AG10803 (cell line): Measurements from ENCODE around the gene ACAP1.

Experiments used
- DNase-seq: peaks from one replicate; pipeline ENCODE4 v3.0.0; 2010; ENCODE audit warnings: low read depth
- H3K4me3 ChIP-seq: 2 replicates; pipeline ENCODE4 v1.5.1; 2011; ENCODE audit warnings: mild to moderate bottlenecking, low read length, control low read depth
- TF ChIP-seq, protein P1 (sequence below): conservative IDR thresholded peaks from 2 replicates; pipeline ENCODE4 v1.5.1; 2011; ENCODE audit warnings: mild to moderate bottlenecking, low read length, control low read depth, inconsistent platforms

Gene ACAP1

DNA sequence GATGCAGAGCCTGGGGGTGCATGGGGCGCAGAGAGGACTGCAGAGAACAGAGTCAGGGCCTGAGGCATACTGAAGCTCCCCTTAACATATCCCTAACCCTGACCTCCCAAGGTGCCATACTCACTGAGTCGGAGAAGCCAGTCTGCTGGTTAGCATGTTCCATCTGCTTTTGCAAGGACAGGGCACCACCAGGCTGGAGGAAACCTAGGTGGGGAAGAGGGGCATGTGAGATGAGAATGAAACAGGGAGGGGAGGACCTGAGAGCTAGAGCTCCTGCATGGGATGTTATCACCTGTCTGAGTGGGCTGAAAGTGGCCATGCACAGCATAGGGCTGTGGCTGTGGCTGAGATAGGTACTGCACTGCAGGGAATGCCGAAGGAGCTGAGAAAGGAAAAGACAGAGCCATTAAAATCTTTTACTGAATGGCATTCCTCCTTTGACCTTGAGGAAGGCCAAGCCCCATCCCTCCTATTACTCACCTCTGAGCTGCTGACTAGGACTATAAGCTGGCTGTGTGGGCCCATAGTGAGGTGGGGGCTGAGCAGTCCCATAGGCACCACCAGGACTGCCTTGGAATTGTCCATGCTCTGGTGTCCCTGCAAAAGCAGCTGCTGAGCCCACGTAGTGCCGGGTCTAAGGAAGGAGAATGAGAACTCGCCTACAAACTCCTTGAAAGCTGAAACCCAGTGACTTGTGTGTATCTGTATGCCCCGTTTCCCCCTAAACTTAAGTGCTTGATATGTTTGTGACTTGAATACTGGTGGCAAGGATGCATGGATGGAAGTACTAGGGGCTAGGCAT is 23.0 kb upstream of the ACAP1 start:
- H3K4me3 ChIP-seq = no peak overlapping the region
- TF ChIP-seq, protein P1, sequence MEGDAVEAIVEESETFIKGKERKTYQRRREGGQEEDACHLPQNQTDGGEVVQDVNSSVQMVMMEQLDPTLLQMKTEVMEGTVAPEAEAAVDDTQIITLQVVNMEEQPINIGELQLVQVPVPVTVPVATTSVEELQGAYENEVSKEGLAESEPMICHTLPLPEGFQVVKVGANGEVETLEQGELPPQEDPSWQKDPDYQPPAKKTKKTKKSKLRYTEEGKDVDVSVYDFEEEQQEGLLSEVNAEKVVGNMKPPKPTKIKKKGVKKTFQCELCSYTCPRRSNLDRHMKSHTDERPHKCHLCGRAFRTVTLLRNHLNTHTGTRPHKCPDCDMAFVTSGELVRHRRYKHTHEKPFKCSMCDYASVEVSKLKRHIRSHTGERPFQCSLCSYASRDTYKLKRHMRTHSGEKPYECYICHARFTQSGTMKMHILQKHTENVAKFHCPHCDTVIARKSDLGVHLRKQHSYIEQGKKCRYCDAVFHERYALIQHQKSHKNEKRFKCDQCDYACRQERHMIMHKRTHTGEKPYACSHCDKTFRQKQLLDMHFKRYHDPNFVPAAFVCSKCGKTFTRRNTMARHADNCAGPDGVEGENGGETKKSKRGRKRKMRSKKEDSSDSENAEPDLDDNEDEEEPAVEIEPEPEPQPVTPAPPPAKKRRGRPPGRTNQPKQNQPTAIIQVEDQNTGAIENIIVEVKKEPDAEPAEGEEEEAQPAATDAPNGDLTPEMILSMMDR = no peak; the same call in 1 of the 2 replicates
- DNase-seq = no peak

DNA sequence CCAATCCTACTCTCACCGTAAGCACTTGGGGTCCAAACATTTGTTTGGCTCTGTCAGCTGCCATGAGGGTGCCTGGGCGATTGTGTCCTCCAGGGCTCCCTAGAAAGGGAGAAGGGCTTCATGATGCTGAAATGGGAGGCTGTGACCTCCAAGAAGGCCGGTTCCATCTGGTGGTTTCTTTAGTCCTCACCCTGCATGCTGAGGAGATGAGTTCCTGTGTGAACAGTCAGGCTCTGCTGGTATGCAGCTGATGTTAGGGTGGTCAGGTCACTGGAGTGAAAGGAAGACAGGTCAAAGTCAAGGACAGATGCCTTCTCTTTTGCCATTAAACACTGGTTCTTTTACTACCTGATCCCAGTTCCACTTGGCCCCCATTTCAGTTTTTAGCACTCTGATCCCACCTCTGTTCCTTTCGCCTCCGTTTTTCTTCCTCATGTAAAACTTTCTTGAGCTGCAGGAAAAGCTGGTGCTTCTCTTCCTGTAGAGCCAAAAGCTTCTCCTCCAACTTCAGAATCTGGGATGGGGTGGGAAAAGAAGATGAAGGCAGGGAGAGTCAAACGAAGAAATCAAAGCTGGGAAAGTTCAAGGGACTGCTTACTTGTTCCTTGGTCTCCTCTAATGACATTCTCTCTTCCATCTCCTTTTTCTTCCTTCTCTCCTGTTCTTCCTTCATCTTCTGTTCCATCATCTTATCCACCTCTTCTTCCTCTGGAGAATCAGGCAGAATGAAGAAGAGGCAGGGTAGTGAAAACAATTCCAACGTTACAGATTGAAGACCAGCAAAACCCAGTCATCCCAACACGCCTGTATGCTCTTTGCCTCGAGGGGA is 22.2 kb upstream of the ACAP1 start:
- H3K4me3 ChIP-seq = peak overlapping the region; percentile 79
- TF ChIP-seq, protein P1 = no peak
- DNase-seq = peak; percentile 20

DNA sequence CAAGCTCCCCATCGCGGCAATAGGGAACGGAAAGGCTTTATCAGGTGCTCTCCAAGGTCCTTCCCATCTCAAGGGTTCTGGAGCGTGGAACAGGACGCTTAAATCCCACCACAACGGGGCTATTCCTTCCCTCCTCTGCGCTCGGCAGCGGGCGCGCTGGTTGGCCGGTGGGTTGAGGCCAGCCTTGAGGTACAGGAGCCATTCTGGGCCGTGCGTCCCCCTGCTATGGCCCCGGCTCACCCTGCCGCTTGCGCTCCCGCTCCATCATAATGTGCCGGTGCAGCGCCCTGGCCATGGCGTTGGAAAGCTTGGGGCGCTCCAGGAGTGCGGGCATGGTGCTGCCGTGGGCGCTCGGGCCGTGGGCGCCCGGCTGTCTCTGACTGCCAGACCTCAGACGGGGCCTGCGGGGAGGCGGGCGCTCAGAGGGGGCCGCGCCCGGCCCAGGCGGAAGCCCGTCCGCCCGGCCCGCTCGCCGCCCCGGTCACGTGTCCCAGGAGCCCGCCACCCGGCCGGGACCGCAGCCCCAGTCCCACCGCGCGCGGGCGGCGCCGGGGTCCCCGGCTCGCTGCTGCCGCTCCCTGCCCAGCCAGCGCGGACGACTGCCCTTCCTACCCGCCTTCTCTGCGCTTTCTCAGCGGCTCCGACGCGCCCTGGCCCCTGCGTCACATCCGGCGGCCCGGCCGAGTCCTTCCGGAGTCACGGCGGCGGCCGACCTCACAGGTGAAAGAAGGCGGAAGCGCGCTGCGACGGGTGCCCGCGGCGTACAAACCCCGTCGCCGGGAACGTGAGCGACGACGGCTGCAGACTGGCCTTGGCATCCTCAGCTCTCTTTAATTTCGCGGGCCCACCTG is 21.4 kb upstream of the ACAP1 start, which contains the start of gene GPS2:
TSS of gene GPS2 (minus strand) at position 642 of the 851 bp plus-strand sequence. CDS start at position 334, 308 bp downstream.
- TF ChIP-seq, protein P1 = no peak
- peak within 1 kb of the TSS; percentile 79 for H3K4me3 ChIP-seq
- peak; percentile 67 for DNase-seq

DNA sequence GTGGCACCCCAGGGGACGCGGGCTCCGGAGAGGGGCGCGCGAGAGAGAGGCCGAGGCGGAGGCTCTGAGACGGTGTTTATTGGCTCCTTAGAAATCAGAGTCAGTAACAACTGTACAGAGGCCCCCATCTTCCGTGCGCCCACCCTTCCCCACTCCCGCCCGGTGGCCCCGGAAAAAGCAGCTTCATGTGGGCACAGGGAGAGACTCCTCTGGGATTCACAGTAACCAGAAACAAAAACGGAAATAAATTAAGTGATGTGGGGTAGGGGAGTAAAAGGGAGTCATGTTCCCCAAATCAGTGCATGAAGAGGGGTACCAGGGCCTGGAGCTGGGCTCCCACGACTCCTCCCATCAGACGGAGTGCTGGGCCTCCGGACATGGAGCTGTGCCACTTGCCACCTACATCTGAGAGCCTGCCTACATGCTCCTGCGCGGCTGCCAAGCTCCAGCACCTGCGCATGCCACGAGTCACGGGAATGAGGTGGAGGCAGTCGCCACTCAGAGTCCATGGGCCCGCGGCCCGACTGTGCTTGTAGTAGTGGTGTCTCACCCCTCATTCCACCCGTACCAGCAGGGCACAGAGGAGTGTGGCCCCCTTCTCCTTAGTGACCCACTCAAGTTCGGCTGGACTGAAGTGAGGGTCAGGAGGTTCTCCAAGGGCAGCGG is 20.6 kb upstream of the ACAP1 start:
- no peak for DNase-seq
- TF ChIP-seq, protein P1 = no peak
- peak overlapping the region; percentile 79 for H3K4me3 ChIP-seq

DNA sequence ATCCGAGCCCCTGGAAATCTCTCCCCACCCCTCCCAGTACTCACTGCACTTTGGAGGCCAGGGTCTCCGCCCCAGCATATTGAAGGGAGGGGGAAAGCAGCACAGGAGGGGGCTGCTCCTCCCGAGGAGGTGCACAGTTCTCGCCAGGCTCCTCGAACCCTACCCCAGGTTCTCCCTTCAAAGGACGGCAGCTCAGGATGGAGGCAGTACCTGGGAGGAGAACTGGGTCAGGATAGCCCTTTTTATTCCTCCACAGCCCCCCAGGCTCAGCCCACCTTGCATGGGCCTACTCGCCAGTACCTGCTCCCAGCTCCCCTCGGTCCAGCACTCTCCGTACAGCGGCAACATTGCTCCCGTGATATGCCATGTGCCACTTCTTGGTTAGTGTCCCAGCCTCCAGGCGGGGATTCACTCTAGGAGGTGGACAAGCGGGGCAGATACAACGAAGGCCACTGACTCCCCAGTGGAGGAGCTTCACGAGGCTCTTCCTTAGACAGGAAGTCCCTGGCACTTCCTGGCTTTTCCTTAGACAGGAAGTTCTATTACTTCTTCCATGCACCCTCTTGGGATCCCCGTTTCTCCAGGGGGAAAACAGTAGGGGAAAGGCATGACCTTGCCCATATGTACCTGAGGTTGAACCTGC is 19.0 kb upstream of the ACAP1 start:
- DNase-seq = no peak
- no peak overlapping the region for H3K4me3 ChIP-seq
- TF ChIP-seq, protein P1 = no peak
